Epithelial cell of prostate (primary cell): ENCODE data around the gene SYNDIG1L.
"Not testable (repeated sequence)": the region's sequence is repeated elsewhere in the genome, so short reads cannot be mapped to it uniquely, and the experiment has no call there.

Source experiments
- DNase-seq: peaks from one replicate; pipeline ENCODE4 v3.0.0-alpha.2; 2011; ENCODE audit warnings: low read depth, low spot score
- H3K27ac ChIP-seq: fragments of 450-650 bp; 2 replicates; pipeline ENCODE4 v1.5.1; 2017; ENCODE audit warnings: mild to moderate bottlenecking

SYNDIG1L gene

DNA sequence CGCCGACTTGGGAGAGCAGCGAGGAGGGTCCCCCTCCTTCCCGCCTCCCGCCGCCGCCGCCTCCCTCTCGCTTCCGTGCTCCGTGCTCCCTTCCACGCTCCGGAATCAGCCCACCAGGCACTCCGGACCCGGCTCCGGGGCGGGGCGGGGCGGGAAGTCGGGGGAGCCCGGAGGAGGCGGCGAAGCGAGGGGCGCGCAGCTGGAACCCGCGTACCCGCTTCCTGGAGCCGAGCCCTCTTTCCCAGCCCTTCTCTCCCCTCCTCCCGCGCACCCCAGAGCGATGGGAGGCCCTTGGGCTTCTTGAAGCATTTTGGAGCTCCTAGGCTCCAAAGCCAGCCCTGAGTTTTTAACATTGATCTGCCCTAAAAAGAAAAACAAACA lies at the start of gene SYNDIG1L:
Gene SYNDIG1L (minus strand): TSS at position 9 of the 381 bp plus-strand sequence. CDS start 16,466 bp downstream, outside the sequence.
- no peak within 1 kb of the TSS for H3K27ac ChIP-seq
- DNase-seq: no peak

DNA sequence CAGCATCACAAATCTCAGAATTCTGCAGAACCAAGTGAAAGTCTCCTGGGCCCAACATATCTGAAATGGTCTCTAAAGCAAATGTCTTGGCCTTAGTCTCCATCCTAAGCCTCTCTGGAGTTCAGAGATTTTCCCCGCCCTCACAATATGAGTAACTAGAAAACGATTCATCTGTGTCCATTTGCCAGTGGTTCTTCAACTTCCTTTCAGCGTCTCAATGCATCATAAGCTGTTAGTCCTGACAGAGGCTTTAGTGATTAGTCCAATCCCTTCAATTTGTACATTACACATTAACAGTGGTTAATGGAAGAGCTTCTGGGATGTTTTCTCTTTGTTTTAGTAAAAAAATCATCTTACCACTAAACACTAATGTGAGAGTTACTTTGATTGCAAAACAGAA lies 49.7 kb upstream of the SYNDIG1L start:
- no peak for DNase-seq
- no peak overlapping the region for H3K27ac ChIP-seq

DNA sequence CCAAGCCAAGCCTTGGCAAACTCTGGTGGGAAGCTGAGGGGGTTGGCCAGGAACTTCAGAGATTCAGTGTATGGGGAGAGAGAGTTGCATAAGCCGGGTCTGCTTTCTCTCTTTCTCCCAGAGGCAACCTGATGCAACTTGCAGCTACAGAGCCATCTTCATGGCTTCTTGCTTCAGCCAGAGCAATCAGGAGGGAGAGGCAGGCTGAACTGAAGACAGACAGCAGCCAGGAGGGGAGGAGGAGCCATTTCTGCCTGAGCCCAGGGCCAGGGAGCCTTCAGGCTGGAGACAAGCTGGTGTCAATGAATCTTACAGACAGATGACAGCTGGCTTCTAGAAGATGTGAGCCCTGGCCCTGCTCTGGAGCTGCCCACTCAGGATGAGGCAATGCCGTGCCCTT lies 48.4 kb upstream of the SYNDIG1L start:
- no peak overlapping the region for H3K27ac ChIP-seq
- no peak for DNase-seq

DNA sequence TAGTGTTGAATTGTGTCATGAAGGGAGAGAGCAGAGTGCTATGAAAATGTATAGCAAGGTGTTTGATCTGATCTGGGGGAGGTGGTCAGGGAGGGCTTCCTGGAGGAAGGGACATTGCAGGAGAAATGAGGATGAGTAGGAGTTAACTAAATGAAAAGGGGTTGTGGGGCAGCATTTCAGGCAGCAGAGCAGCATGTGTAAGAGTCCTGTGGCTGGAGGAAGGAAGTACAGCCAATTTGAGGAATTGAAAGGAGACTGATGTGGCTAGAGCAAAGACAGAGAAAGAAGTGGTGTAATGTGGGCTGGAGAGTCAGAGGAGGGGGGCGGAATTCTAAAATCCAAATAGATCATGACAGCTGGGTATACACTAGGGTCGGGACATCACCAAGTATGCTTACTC lies 46.6 kb upstream of the SYNDIG1L start:
- no peak overlapping the region for H3K27ac ChIP-seq
- DNase-seq: no peak

DNA sequence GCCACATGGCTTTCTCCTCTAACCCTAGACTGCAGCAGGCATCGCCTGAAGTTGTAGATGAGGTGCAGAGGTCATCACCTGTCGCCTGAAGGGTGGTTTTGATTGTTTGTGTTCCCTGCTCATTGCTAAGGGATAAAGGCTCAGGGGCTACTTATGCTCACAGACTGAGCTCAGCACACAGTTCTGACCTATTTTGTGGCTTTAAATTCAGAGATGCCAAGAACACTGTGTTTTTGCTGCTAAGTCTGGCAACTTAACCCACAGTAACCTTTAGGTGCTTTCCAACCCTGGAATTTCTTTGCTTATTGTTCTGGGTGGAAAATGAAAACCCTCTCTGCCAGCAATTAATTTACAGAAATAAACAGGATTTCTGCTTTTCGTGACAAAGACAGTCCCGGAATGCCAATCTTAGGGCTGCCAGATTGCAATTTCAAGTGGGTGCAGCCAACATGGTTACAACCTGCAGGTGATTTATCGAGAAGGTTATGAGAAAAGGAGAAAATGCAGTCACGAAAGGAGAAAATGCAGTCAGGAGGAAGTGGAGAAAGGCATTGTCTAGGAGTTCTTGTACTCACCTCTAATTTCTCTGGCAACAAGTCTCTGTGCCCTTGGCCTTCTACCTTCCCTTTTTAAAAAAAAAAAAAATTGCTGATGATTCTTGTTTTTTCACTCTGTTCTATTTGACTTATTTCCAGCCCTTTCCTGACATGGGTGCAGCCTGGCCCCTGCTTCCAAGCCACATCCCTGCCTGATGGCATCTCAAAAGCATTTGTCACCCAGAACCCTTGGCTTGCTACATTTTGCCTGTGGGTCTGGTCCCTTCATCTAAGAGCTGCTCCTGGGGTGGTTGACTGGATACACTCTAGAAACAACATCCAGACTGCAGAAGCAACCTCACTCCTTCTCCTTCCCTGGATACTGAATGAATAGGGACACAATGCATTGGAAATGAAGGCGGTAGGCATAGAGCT lies 43.8 kb upstream of the SYNDIG1L start:
- no peak overlapping the region for H3K27ac ChIP-seq
- no peak for DNase-seq

DNA sequence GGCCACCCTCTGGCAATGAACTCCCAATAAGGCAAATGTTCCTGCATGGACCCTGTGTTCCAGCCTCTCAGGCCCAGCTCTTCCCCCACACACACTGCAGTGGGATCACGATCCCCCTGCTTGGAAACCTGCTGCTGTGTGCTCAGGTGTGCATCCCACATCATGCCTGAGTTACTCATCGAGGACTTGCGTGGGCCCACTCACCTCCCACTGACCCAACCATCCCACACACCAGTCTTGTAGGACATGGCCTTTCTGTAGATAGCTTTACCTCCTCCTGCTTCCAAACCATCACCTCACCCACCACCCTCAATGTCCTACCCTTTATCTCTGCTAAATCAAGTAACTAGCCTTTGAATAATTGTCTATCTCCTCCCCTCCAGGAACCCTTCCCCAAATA lies 42.5 kb upstream of the SYNDIG1L start:
- DNase-seq: no peak
- H3K27ac ChIP-seq: no peak overlapping the region

DNA sequence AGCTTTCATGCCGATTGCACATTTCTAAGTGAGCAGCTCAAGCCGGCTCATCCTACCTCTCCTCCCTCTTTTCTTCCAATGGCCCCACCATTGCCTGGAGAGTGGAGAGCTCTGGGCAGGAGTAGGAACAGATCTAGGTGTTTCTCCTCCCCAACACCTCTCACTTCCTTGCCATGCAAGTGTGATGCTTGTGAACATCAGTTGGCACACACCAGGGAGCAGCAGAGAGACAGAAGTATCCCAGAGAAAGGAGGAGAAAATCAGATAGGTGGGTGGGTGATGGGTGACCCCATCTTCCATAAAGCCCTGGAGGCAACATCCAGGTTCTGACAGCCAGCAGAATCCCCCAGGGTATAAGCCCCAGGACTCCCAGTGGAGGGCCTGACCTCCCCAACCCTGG lies 39.3 kb upstream of the SYNDIG1L start:
- H3K27ac ChIP-seq: no peak overlapping the region
- no peak for DNase-seq

DNA sequence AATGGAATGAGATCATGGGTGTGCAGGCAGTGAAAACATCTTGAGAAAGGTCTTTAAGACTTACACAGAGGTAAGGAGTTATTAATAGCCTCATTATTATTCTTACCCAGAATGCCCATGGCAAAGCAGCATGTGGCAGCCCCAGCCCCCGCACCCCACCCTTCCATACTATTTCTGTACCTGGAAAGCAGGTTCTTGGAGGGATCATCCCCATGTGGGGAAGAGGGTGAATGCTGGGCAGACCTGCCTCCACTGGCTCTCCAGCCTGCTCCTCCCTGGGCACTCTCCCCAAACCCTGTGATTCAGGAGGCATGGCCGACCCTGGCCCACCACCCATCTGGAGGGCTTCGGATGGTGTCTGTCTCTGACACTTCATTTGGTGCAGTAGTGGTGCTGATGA lies 38.8 kb upstream of the SYNDIG1L start:
- no peak for DNase-seq
- no peak overlapping the region for H3K27ac ChIP-seq

DNA sequence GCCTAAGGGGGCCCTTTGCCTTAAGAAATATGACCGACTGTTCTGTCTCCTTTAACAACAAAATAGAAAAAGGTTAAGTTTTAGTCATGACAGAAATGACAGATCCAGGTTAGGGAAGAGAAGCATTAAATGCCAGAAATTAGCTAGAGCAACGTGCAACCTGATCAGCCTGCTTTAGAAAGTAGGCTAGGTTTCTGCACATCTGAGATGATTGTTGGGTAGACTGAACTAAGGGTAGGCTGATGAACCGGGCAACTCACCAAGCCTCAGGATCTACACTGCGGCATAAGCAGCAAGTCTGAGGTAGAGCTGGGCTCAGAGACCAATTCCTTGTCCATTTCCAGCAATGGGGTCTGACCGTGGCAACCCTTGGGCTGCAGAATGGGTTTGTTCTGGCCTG lies 37.7 kb upstream of the SYNDIG1L start:
- no peak for DNase-seq
- no peak overlapping the region for H3K27ac ChIP-seq

DNA sequence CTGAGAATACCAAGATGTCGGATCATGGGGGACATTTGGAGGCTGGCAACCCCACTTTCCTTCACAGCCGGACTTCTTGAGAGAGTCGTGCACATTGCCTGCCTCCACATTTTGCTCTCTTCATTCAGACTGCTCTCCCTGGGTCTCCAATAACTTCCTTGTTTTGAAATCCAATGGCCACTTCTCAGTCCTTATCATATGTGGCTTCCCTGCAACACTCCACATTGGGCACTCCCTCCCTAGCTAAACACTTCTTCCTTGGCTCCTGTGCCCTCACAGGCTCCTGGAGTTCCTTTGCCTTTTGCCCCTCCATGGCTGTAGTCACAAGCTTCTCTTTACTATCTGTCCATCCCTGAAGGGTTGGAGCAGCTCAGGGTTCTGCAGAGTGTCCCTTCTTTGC lies 37.0 kb upstream of the SYNDIG1L start:
- H3K27ac ChIP-seq: no peak overlapping the region
- DNase-seq: no peak

DNA sequence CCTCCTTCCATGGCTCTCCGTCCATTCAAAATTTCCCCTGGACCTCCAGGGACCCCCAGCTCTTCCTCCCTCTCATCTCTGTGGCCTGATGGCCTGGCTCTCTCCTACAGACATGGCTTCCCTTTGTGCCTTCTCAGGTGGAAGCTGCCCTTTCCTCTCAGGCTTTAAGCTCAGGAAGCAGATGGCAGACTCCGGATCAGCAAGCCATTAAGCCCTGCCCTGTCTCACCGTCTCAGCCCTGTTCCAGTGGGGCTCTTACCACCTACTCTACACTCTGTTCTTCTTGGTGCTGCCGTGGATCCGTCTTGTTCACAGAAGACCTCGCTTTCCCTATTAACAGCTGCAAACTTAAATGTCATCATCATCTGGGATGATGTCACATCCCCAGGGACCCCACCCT lies 34.0 kb upstream of the SYNDIG1L start:
- DNase-seq: no peak
- no peak overlapping the region for H3K27ac ChIP-seq

DNA sequence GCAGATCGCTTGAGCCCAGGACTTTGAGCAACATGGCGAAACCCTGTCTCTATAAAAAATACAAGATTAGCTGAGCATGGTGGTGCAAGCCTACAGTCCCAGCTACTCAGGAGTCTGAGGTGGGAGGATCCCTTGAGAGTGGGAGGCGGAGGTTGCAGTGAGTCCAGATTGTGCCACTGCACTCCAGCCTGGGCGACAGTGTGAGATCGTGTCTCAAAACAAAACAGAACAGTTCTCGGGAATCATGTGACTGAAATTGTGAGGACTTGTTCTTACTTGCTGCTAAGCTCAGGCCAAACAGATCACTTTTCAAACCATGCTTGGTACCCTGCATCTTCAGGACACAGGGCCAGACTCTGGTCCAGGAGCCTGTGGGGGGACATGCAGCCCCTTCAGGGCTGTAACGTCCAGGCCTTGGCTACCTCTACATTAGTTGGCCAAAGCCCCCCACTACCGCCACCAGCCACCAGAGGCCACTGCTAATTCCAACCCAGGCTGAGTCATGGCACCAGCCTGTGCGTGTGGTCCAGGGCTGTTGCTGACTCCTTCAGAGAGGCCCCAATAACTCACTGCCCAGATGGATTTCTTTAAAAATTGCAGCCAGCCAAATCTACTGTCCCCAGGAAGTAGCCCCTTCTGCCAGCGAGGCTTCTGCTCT lies 33.4 kb upstream of the SYNDIG1L start:
- no peak overlapping the region for H3K27ac ChIP-seq
- no peak for DNase-seq

DNA sequence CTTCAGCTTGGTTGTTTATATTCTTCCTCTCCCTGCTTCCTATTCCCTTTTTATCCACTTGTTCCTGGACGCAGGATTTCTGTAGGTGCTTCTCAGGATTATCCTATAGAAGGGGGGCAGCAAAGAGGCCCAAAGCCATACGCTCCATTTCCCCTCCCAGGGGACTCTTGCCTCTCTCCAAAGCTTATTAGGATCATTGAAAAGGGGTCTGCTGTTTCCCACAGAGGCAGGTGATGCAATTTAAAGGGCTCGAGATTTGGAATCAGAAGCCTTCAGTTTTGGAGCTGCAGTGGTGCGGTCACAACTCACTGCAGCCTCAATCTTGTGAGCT lies 31.5 kb upstream of the SYNDIG1L start:
- H3K27ac ChIP-seq: no peak overlapping the region
- no peak for DNase-seq

DNA sequence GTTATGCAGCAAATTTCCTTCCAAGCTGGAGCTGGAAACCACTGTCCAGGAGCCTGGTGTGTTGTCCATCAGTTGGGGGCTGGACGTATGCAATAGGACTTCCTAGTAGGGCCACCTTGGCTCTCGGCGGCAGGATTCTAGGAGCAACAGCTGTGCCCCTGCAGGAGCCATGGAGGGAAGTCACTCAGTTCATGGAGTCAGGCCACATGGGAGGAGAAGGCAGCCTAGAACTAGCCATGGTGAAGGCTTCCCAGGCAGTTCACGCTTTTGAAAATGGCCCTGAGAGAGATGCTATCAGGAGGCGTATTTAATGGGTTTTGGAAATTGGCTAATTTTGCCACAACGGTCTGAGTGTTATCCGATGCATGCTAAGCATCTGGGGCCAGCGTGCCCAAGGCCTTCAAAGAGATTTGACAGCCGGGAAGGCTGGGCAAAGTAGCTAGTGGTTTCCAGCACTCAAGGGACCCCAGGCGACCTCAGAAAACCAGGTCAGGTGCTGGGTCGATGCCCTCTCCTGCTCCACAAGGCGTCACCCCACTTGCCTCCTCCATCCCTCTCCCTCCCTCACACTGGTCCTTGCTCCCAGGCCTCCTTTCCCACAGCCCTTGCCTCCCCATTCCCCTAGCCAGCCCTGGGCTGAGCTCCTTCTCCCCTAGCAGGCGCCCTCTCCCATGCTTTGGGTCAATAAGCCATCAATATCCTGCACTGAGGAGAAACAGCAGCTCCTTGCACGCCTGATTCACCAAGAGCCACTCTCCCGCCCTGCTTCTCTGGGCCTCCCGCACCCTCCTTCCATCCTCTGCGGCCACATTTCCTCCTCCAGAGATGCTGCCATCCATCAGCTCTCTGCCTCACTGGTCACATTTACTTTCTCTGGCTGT lies 30.9 kb upstream of the SYNDIG1L start:
- no peak overlapping the region for H3K27ac ChIP-seq
- DNase-seq: no peak

DNA sequence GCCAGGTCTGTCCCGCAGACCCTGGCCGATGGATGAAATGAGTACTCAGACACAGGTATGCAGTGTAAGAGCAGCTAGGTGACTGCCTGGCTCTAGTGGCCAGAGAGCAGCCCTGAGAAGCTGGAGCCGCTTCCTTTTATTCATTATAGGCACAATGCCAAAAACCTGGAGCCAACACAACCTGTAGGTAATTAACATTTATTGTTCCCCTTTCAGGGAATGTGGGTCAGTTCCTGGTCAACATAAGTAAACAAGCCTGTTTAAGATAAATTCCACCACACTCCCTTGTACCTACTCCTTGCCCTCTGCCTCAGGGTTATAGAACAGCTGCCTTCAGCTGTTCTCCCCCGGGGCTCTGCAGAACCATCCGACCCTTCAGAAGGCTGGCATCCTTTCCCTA lies 28.4 kb upstream of the SYNDIG1L start:
- not testable (repeated sequence) for DNase-seq, H3K27ac ChIP-seq

DNA sequence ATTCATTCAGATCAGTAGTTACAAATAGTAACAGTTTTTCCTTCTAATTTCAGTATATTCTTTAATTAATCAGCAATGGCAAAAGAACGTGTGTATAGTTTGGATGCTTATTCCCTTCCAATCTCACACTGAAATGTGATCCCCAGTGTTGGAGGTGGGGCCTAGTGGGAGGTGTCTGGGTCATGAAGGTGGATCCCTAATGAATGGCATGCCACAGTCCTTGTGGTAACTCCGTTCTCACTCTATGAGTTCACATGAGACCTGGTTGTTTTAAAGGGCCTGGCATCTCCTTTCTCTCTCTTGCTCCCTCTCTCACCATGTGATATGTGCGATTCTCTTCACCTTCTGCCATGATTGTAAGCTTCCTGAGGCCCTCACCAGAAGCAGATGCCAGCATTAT lies 18.9 kb upstream of the SYNDIG1L start:
- no peak overlapping the region for H3K27ac ChIP-seq
- DNase-seq: no peak

DNA sequence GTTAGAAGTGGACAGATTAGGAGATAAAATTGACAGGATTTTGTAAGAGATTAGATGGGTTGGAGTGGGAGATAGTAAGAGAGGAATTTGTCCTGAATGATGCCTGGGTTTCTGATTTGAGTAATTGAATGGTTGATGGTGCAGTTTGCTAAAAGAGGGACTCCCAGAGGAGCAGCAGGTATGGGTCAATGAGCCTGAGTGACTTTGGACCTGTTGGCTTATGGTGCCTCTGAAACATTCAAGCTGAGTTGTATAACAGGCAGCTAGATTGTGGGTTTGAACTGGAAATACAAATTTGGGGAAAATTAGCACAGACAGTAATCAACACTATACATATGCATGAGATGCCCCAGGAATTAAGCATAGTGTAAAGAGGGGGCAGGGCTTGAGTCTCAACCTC lies 16.7 kb upstream of the SYNDIG1L start:
- no peak for DNase-seq

DNA sequence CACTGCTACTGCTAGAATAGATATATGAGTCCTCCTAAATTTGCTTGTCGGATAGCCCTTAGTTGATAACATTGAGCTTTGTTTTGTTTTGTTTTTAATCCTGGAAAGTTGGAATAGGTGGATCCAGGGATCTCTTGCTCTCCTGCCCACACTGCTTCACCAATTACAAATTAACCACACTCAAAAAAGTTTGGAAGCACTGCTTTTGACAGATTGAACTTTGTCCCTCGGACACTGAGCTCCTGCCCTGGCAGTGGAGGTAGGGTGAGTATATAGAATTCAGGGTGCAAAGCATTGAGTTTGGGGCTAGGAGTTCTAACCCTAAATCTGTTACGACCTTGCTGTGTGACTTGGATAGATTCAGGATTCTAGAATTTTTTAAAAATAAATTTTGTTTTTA lies 15.1 kb upstream of the SYNDIG1L start:
- no peak for DNase-seq
- H3K27ac ChIP-seq: no peak overlapping the region

More for the DNA sequence above, 16.7 kb upstream of the SYNDIG1L start:
- H3K27ac ChIP-seq: no peak overlapping the region

DNA sequence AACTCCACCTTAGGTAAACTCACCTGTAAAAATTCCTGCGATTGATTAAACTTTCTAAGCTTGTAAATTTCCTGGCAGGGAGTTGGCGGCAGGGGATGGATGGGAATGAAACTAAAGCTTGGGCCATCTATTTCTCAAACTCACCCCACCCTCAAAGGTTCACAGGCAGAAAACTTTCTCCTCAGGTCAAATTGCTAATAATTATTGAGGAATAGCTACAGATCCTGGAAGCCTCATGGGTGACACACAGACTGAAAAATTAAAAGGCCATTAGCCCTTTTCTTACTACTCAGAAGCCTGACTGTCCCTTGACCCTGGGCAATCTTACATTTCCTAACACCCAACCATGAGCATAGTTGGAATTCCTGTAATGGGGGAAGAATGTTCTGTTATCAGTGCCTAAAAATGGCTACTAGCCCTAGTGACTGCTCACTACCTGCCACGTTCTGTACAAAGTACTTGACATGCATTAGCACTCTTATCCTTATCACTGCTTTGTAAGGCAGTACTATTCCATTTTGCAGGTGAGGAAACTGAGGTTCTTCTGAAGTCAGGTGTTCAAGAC lies 12.4 kb upstream of the SYNDIG1L start:
- DNase-seq: no peak
- H3K27ac ChIP-seq: no peak overlapping the region

DNA sequence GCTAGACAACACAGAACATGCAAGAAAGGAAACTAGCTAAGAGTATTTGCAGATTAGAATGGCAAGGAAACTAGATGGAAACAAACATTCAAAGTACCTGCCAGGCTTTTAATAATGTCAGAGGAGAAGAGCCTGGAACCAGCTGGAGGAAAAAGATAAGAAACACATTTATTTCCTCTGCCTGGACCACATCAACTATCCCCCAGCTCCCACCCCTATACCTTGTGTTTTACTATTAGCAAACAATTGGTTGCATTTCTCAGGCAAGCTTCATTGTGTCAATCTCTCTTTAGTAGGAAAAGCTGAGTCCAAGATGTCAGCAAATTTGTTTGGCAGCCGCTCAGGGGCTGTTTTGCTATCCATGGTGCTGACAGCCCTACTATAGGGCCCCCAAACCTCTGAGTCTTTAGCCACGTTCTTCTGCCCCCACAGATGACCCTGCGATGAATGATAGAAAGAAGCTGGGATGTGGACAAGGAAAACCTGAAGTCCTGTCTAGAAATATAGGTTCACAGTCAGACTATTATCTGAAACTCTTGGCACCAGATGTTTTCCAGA lies 11.6 kb upstream of the SYNDIG1L start:
- H3K27ac ChIP-seq: no peak overlapping the region
- DNase-seq: no peak
